NCI-H1436 treated with DMSO at 0.1 percent for 48 hours (cell line): ENCODE measurements around the gene AURKB.

Experiments used
- DNase-seq: peaks from one replicate; lab custom pipeline; 2025; lab: John Stamatoyannopoulos, UW

The AURKB gene

GRCh38 chr17:8161289-8162232, 48.8 kb downstream of the AURKB start:
- no peak for DNase-seq

- DNase-seq = no peak
Measured at GRCh38 chr17:8160741-8161221, 49.6 kb downstream of the AURKB start.

GRCh38 chr17:8160224-8160577, 50.2 kb downstream of the AURKB start:
- DNase-seq = no peak

GRCh38 chr17:8159459-8160223, 50.7 kb downstream of the AURKB start:
- DNase-seq = no peak

GRCh38 chr17:8159032-8159400, 51.4 kb downstream of the AURKB start:
- DNase-seq = no peak

GRCh38 chr17:8158267-8159031, 51.9 kb downstream of the AURKB start:
- DNase-seq = peak; percentile 17

- DNase-seq = peak; percentile 98
Measured at GRCh38 chr17:8156246-8156992, 54.0 kb downstream of the AURKB start.

- no peak for DNase-seq
Measured at GRCh38 chr17:8155996-8156245, 54.5 kb downstream of the AURKB start.

- DNase-seq = no peak
Measured at GRCh38 chr17:8155231-8155995, 55.0 kb downstream of the AURKB start.
